Measurements from ENCODE around the gene NEUROD4.
"Not testable (repeated sequence)": the region's sequence is repeated elsewhere in the genome, so short reads cannot be mapped to it uniquely, and the experiment has no call there.

DNA sequence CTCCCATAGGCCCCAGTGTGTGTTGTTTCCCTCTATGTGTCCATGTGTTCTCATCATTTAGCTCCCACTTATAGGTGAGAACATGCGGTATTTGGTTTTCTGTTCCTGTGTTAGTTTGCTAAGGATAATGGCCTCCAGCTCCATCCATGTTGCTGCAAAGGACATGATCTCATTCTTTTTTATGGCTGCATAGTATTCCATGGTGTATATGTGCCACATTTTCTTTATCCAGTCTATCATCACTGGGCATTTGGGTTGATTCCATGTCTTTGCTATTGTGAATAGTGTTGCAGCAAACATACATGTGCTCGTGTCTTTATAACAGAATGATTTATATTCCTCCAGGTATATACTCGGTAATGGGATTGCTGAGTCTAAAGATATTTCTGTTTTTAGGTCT is 33.0 kb upstream of the NEUROD4 start:
- TF ChIP-seq, protein P1, sequence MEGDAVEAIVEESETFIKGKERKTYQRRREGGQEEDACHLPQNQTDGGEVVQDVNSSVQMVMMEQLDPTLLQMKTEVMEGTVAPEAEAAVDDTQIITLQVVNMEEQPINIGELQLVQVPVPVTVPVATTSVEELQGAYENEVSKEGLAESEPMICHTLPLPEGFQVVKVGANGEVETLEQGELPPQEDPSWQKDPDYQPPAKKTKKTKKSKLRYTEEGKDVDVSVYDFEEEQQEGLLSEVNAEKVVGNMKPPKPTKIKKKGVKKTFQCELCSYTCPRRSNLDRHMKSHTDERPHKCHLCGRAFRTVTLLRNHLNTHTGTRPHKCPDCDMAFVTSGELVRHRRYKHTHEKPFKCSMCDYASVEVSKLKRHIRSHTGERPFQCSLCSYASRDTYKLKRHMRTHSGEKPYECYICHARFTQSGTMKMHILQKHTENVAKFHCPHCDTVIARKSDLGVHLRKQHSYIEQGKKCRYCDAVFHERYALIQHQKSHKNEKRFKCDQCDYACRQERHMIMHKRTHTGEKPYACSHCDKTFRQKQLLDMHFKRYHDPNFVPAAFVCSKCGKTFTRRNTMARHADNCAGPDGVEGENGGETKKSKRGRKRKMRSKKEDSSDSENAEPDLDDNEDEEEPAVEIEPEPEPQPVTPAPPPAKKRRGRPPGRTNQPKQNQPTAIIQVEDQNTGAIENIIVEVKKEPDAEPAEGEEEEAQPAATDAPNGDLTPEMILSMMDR (IDR thresholded peaks at IDR 0.05): not testable (repeated sequence)
- TF ChIP-seq POLR2A (IDR thresholded peaks at IDR 0.05): not testable (repeated sequence)

Measured in esophagus squamous epithelium (tissue), 4 donors.